Endothelial cell of umbilical vein (primary cell): Measurements from ENCODE around the gene PAK5. TPM values are rescaled to one million over a fixed set of nuclear protein-coding genes. Genes with fewer than 3 reads are reported as not detected.
A peak's percentile ranks its signal among the peaks of the same experiment; 100 is the strongest.

Experiments
- BruUV-seq: library from RNA; stranded (reverse); fragments of 400-500 nt; replicated peaks from 2 replicates; lab custom pipeline; 2021; lab: Mats Ljungman, UMichigan
- CTCF ChIA-PET: fragments of 300-600, 350-600 bp; sonication (Branson Sonifier 250); formaldehyde crosslinking; loops from one replicate; lab custom pipeline; 2021; ENCODE audit warnings: antibody characterized with exemption, inconsistent platforms; lab: Charles Lee
- POLR2A ChIA-PET: fragments of 300-600, 350-600 bp; sonication (Branson Sonifier 250); formaldehyde crosslinking; loops from one replicate; lab custom pipeline; 2021; ENCODE audit warnings: antibody characterized with exemption, inconsistent platforms; lab: Charles Lee
- DNase-seq: peaks from one replicate; pipeline ENCODE4 v3.0.0-alpha.2; 2011; ENCODE audit warnings: low read depth, low spot score
- FAIRE-seq: peaks from 2 replicates; lab custom pipeline; 2011; peaks lifted over from hg19 to GRCh38; lab: Jason Lieb, UNC
- H2AFZ ChIP-seq: 2 replicates; pipeline ENCODE4 v1.6.0; 2012; ENCODE audit warnings: low read depth, low read length, control low read depth, inconsistent platforms
- H3K27ac ChIP-seq: 2 replicates; pipeline ENCODE4 v1.5.1; 2011; ENCODE audit warnings: low read depth, mild to moderate bottlenecking, control low read depth, low read length, moderate library complexity; ENCODE audit not compliant: insufficient read depth
- H3K27me3 ChIP-seq, 2 experiments: 2 replicates each; pipeline versions ENCODE4 v1.6.0 to v1.6.1; 2011; ENCODE audit warnings: low read length in 2 of 2, mixed read lengths in 1 of 2; ENCODE audit not compliant: control insufficient read depth in 2 of 2, insufficient read depth in 2 of 2
- H3K36me3 ChIP-seq, 2 experiments: 2 replicates in 1 of 2; 3 replicates in 1 of 2; pipeline ENCODE4 v1.5.1; 2011; ENCODE audit warnings: low read length in 2 of 2, mild to moderate bottlenecking in 1 of 2, moderate library complexity in 1 of 2; ENCODE audit not compliant: control insufficient read depth in 2 of 2, insufficient read depth in 2 of 2; ENCODE audit errors: extremely low read depth in 1 of 2
- H3K4me1 ChIP-seq: 3 replicates; pipeline ENCODE4 v1.5.1; 2011; ENCODE audit warnings: mild to moderate bottlenecking, low read length; ENCODE audit not compliant: control insufficient read depth, insufficient read depth; ENCODE audit errors: extremely low read depth
- H3K4me2 ChIP-seq: 2 replicates; pipeline ENCODE4 v1.6.1; 2011; ENCODE audit warnings: low read length, control low read depth, mixed read lengths; ENCODE audit not compliant: insufficient read depth
- H3K4me3 ChIP-seq, 3 experiments: fragments of 200-600 bp in 1 of 3; sonication (generic), shearing (Covaris generic) in 1 of 3; replicated peaks in 1 of 3; 2 replicates each; pipeline ENCODE4 v1.5.1; 2011 to 2016; ENCODE audit warnings: control low read depth in 3 of 3, low read length in 3 of 3, mild to moderate bottlenecking in 2 of 3, inconsistent platforms in 1 of 3, low read depth in 1 of 3, moderate library complexity in 1 of 3; ENCODE audit not compliant: insufficient read depth in 1 of 3
- H3K79me2 ChIP-seq: 2 replicates; pipeline ENCODE4 v1.6.0; 2012; ENCODE audit warnings: low read length, inconsistent platforms; ENCODE audit not compliant: control insufficient read depth, insufficient read depth
- H3K9ac ChIP-seq: replicated peaks from 2 replicates; pipeline ENCODE3; 2011; ENCODE audit warnings: low read length, control low read depth; ENCODE audit not compliant: insufficient read depth; ENCODE audit errors: extremely low read depth
- H3K9me1 ChIP-seq: replicated peaks from 3 replicates; pipeline ENCODE4 v1.6.0; 2011; ENCODE audit warnings: mild to moderate bottlenecking, low read length; ENCODE audit not compliant: control insufficient read depth, insufficient read depth; ENCODE audit errors: extremely low read depth
- H3K9me3 ChIP-seq: replicated peaks from 2 replicates; pipeline ENCODE4 v1.5.1; 2012; ENCODE audit warnings: low read length, inconsistent platforms; ENCODE audit not compliant: control insufficient read depth, insufficient read depth
- H4K20me1 ChIP-seq: replicated peaks from 2 replicates; pipeline ENCODE3; 2011; ENCODE audit warnings: mild to moderate bottlenecking, low read length; ENCODE audit not compliant: control insufficient read depth, insufficient read depth; ENCODE audit errors: extremely low read depth
- EZH2 ChIP-seq: IDR thresholded peaks from 2 replicates; pipeline ENCODE4 v1.6.1; 2012; ENCODE audit warnings: borderline replicate concordance, low read depth, mild to moderate bottlenecking, moderate library complexity, low read length, inconsistent platforms; ENCODE audit not compliant: severe bottlenecking
- FOS ChIP-seq: IDR thresholded peaks from 2 replicates; pipeline ENCODE4 v1.6.1; 2011; ENCODE audit warnings: mild to moderate bottlenecking, low read length, moderate library complexity, borderline replicate concordance; ENCODE audit not compliant: insufficient read depth
- GATA2 ChIP-seq: IDR thresholded peaks from 2 replicates; pipeline ENCODE4 v1.7.0; 2011; ENCODE audit warnings: low read depth, mild to moderate bottlenecking, moderate library complexity, mixed read lengths, low read length; ENCODE audit not compliant: insufficient read length, insufficient read depth
- dilution Hi-C: fragments of 300-500 bp; cut with MboI; formaldehyde crosslinking; loops from one replicate; pipeline ENCODE4 v1.15.0; 2019; ENCODE audit warnings: low sequenced_read_pairs; ENCODE audit not compliant: extremely low pct_ligation_motif_present
- intact Hi-C: fragments of 100-400 bp; cut with micrococcal nuclease; formaldehyde crosslinking; loops from one replicate; pipeline ENCODE4 v1.10.0; 2022
- polyA plus RNA-seq, 4 experiments: library from polyadenylated mRNA; depleted of rRNA in 3 of 4; stranded (reverse) in 3 of 4; unstranded in 1 of 4; fragments of >200 nt; gene quantifications; 2 replicates each; pipeline versions ENCODE4 v1.2.1 to v1.2.3, GENCODE V29; 2011 to 2012; ENCODE audit warnings: missing spikeins in 1 of 4
- total RNA-seq: library from RNA; stranded (reverse); gene quantifications from 2 replicates; pipeline ENCODE4 v1.2.3, GENCODE V29; 2021
- TF ChIP-seq, protein P1 (sequence below), 2 donors: IDR thresholded peaks; 1 replicate in 1 of 2; 2 replicates in 1 of 2; pipeline ENCODE4 v1.5.1; 2011; ENCODE audit warnings: low read length in 2 of 2, mild to moderate bottlenecking in 2 of 2, moderate library complexity in 2 of 2, control low read depth in 1 of 2, inconsistent platforms in 1 of 2, low read depth in 1 of 2; ENCODE audit not compliant: insufficient read depth in 1 of 2; ENCODE audit errors: extremely low read depth in 1 of 2

PAK5 gene
- total and polyA plus RNA-seq, 2 donors (not counting 3 experiments of a cell fraction or from before 2014, with no cell fraction given) = not detected

DNA sequence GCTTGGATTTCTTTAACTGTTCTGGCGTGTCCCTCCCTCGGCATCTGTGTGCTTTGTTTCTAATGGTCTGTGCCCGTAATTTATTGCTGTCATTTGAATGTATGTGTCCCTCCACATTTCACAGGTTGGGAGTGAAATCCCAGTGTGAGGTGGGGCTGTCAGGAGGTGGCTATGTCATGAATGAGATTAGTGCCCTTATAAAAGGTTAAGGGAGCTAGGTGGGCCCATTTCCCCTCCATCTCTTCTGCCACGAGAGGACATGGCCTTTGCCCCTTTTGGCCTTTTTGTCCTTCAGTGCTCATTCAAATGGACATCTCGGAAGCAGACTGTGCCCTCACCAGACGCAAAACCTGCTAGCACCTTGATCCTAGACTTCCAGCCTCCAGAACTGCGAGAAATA is 228.2 kb downstream of the PAK5 start:
- FAIRE-seq = no peak

DNA sequence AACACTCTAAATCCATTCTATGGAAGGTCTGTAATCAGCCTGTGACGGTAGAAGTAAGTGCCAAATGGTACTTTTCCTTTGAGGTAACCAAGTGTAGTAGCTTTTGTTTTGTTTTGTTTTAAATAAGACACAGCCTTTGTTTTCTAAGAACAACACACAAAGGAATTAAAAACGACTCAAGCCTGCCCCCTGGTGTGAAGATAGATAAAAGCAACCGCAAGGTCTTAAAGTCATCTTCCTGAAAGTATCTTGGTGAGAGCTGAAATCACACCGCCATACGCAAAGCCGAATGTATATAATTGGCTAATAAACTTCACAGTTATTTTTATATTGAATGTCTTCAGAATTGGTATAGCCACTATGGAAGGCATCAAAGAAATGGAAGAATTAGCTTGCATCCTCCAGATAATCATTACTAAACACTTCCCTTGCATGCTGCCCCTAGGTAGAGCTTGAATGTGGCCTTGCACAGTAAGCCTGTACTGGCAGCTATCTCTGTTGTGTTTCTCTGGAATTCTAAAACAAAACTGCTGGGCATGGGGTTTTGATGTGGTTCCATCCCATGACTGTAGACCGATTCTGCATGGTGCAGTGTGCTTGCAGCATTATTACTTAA is 228.9 kb downstream of the PAK5 start:
- CTCF ChIA-PET = interaction anchor here (0.6 to 7.3 kb wide), 53 partner anchors 9 to 1586 kb away, joined by 3 to 776 read pairs (median 5); partner anchors contain the start of gene LAMP5
- peak; percentile 82 for DNase-seq
- peak overlapping the region; percentile 43 for H2AFZ ChIP-seq

More for the DNA sequence above, 228.2 kb downstream of the PAK5 start:
- H3K4me1 ChIP-seq = no peaks in the 10 kb centered on the region
- no peak for DNase-seq
- H3K9me3 ChIP-seq = no peaks in the 10 kb centered on the region
- H3K4me2 ChIP-seq = no peak overlapping the region
- H3K4me3 ChIP-seq = no peak overlapping the region
- ChIA-PET CTCF (interaction anchor here (0.8 to 7.3 kb wide), 19 partner anchors 10 to 346 kb away, joined by 3 to 776 read pairs (median 9); partner anchors contain the start of gene LAMP5), POLR2A (interaction anchor here (1.0 kb wide), 1 partner anchor 203 kb away, joined by 6 read pairs; no protein-coding TSS in a partner anchor)
- intact Hi-C loops (loop anchor here (1.0 to 10.0 kb wide), 4 partner anchors 142 to 944 kb away; no protein-coding TSS in a partner anchor), dilution Hi-C loops (no loop called here)
- TF ChIP-seq GATA2 (no peak), EZH2 (peak; percentile 37)
- H4K20me1 ChIP-seq = no peaks in the 10 kb centered on the region
- no peaks in the 10 kb centered on the region for H3K9me1 ChIP-seq
- H3K36me3 ChIP-seq = no peaks in the 10 kb centered on the region
- no peaks in the 10 kb centered on the region for H3K79me2 ChIP-seq
- peaks cover 3 to 7% of the 10 kb centered on the region in 2 experiments for H3K27me3 ChIP-seq
- BruUV-seq = no TSS peak
- no peak overlapping the region for H3K27ac ChIP-seq
- H2AFZ ChIP-seq = no peak overlapping the region
- H3K9ac ChIP-seq = no peak overlapping the region

More for the DNA sequence above, 228.9 kb downstream of the PAK5 start:
- H3K36me3 ChIP-seq = no peaks in the 10 kb centered on the region
- FAIRE-seq = peak; percentile 90
- H3K9me3 ChIP-seq = no peaks in the 10 kb centered on the region
- H3K9me1 ChIP-seq = no peaks in the 10 kb centered on the region
- H3K27me3 ChIP-seq = peaks cover 2 to 4% of the 10 kb centered on the region in 2 experiments
- H3K79me2 ChIP-seq = no peaks in the 10 kb centered on the region
- TF ChIP-seq, protein P1, sequence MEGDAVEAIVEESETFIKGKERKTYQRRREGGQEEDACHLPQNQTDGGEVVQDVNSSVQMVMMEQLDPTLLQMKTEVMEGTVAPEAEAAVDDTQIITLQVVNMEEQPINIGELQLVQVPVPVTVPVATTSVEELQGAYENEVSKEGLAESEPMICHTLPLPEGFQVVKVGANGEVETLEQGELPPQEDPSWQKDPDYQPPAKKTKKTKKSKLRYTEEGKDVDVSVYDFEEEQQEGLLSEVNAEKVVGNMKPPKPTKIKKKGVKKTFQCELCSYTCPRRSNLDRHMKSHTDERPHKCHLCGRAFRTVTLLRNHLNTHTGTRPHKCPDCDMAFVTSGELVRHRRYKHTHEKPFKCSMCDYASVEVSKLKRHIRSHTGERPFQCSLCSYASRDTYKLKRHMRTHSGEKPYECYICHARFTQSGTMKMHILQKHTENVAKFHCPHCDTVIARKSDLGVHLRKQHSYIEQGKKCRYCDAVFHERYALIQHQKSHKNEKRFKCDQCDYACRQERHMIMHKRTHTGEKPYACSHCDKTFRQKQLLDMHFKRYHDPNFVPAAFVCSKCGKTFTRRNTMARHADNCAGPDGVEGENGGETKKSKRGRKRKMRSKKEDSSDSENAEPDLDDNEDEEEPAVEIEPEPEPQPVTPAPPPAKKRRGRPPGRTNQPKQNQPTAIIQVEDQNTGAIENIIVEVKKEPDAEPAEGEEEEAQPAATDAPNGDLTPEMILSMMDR (IDR thresholded peaks at IDR 0.05; ENCODE audit: extremely low read depth in 1 of 2, insufficient read depth in 1 of 2, low read depth in 1 of 2, low read length in 2 of 2) = peak; percentile 44 to 54
- TF ChIP-seq FOS (no peak), EZH2 (no peak)
- no peaks in the 10 kb centered on the region for H4K20me1 ChIP-seq
- H3K4me2 ChIP-seq = no peak overlapping the region
- POLR2A ChIA-PET = interaction anchor here (1.0 kb wide), 1 partner anchor 202 kb away, joined by 6 read pairs; no protein-coding TSS in a partner anchor
- H3K4me1 ChIP-seq = no peaks in the 10 kb centered on the region
- no TSS peak for BruUV-seq
- H3K9ac ChIP-seq = no peak overlapping the region
- no peak overlapping the region for H3K27ac ChIP-seq
- intact Hi-C loops (loop anchor here (1.0 to 10.0 kb wide), 4 partner anchors 142 to 945 kb away; no protein-coding TSS in a partner anchor), dilution Hi-C loops (no loop called here)
- H3K4me3 ChIP-seq = no peak overlapping the region
